G401 (cell line): ENCODE results near the gene TENT4B. TPM values are rescaled to one million over a fixed set of nuclear protein-coding genes. Genes with fewer than 3 reads are reported as not detected.
"Not testable (repeated sequence)": the region's sequence is repeated elsewhere in the genome, so short reads cannot be mapped to it uniquely, and the experiment has no call there.

ENCODE experiments used
- DNase-seq: peaks from one replicate; pipeline ENCODE4 v3.0.0-alpha.2; 2015; ENCODE audit warnings: low spot score
- in situ Hi-C: cut with HindIII; loops from 2 replicates; pipeline ENCODE4 v1.10.0; 2016; ENCODE audit warnings: low sequenced_read_pairs, mixed read lengths
- total RNA-seq: library from RNA; depleted of rRNA; stranded (reverse); fragments of >200 nt; shearing (Covaris generic); gene quantifications from 2 replicates; pipeline ENCODE4 v1.2.3, GENCODE V29; 2014

The TENT4B gene
- total RNA-seq, 1 experiment from 2014 or later = 9.2 TPM

- in situ Hi-C loops = no loop called here
- no peak for DNase-seq
Observed at GRCh38 chr16:50216231-50216630, 63.1 kb downstream of the TENT4B start.

GRCh38 chr16:50219402-50219975 lies 66.4 kb downstream of the TENT4B start:
- DNase-seq = no peak
- in situ Hi-C loops = no loop called here

- in situ Hi-C loops = no loop called here
- no peak for DNase-seq
Observed at GRCh38 chr16:50224286-50224685, 71.2 kb downstream of the TENT4B start.

GRCh38 chr16:50227120-50227519 lies 74.0 kb downstream of the TENT4B start:
- DNase-seq = no peak
- in situ Hi-C loops = no loop called here

GRCh38 chr16:50227665-50228064 lies 74.6 kb downstream of the TENT4B start:
- in situ Hi-C loops = no loop called here
- DNase-seq = no peak

- DNase-seq = no peak
- in situ Hi-C loops = no loop called here
Observed at GRCh38 chr16:50228364-50228868, 75.3 kb downstream of the TENT4B start.

- in situ Hi-C loops = no loop called here
- no peak for DNase-seq
Observed at GRCh38 chr16:50229149-50229726, 76.1 kb downstream of the TENT4B start.

GRCh38 chr16:50234771-50235556 lies 81.9 kb downstream of the TENT4B start:
- no peak for DNase-seq

GRCh38 chr16:50235581-50235980 lies 82.5 kb downstream of the TENT4B start:
- DNase-seq = no peak
- in situ Hi-C loops = no loop called here

More at GRCh38 chr16:50234771-50235556, 81.9 kb downstream of the TENT4B start:
- in situ Hi-C loops = no loop called here

GRCh38 chr16:50238314-50238713 lies 85.2 kb downstream of the TENT4B start:
- no peak for DNase-seq
- in situ Hi-C loops = no loop called here

- DNase-seq = no peak
- in situ Hi-C loops = no loop called here
Observed at GRCh38 chr16:50238868-50239301, 85.8 kb downstream of the TENT4B start.

GRCh38 chr16:50243024-50243423 lies 89.9 kb downstream of the TENT4B start:
- DNase-seq, in situ Hi-C loops: not testable (repeated sequence)

GRCh38 chr16:50244140-50244503 lies 91.0 kb downstream of the TENT4B start:
- in situ Hi-C loops = no loop called here
- DNase-seq = no peak

GRCh38 chr16:50244504-50245416 lies 91.7 kb downstream of the TENT4B start:
- DNase-seq = no peak
- in situ Hi-C loops = no loop called here

GRCh38 chr16:50245417-50246298 lies 92.6 kb downstream of the TENT4B start:
- in situ Hi-C loops = no loop called here
- DNase-seq = no peak

- no peak for DNase-seq
- in situ Hi-C loops = no loop called here
Observed at GRCh38 chr16:50246299-50247122, 93.4 kb downstream of the TENT4B start.

GRCh38 chr16:50247123-50247905 lies 94.2 kb downstream of the TENT4B start:
- in situ Hi-C loops = no loop called here
- no peak for DNase-seq
